A549 (cell line): ENCODE results near the gene PTGFRN. TPM values are rescaled to one million over a fixed set of nuclear protein-coding genes. Genes with fewer than 3 reads are reported as not detected.

ENCODE experiments used
- ATAC-seq, 2 experiments: fragments of 200-7000 bp in 1 of 2; fragments of >200 bp in 1 of 2; cut with Nextera tagmentation in 1 of 2; cut with Tn5 transposase in 1 of 2; 3 replicates each; pipeline versions ENCODE4 v1.8.0 to v1.9.1; 2018 to 2020; ENCODE audit warnings: mild to moderate bottlenecking in 1 of 2, moderate library complexity in 1 of 2
- CTCF ChIA-PET: fragments of 300-600 bp; sonication (Branson Sonifier 250); formaldehyde crosslinking; extraction: SDS; loops from one replicate; lab custom pipeline; 2021; ENCODE audit warnings: antibody characterized with exemption, inconsistent platforms; lab: Yijun Ruan, JAX
- POLR2A ChIA-PET: fragments of 350-600 bp; formaldehyde crosslinking; extraction: SDS; loops from one replicate; lab custom pipeline; 2021; ENCODE audit warnings: antibody characterized with exemption, inconsistent platforms; lab: Yijun Ruan, JAX
- DNase-seq, 2 experiments: peaks; one replicate each; pipeline versions ENCODE4 v3.0.0 to v3.0.0-alpha.2; 2011 to 2016; ENCODE audit warnings: low read depth in 1 of 2, low spot score in 1 of 2
- FAIRE-seq: peaks from 2 replicates; lab custom pipeline; 2011; peaks lifted over from hg19 to GRCh38; lab: Jason Lieb, UNC
- H3K27ac ChIP-seq, 2 experiments: fragments of >200 bp; sonication (Bioruptor Twin); formaldehyde crosslinking; 3 replicates each; pipeline ENCODE4 v1.5.1; 2016 to 2017
- H3K4me1 ChIP-seq: fragments of >200 bp; sonication (Bioruptor Twin); formaldehyde crosslinking; 3 replicates; pipeline ENCODE4 v1.6.1; 2016
- H3K4me2 ChIP-seq: fragments of >200 bp; sonication (Bioruptor Twin); formaldehyde crosslinking; 3 replicates; pipeline ENCODE4 v1.6.1; 2016
- H3K4me3 ChIP-seq: fragments of >200 bp; sonication (Bioruptor Twin); formaldehyde crosslinking; 3 replicates; pipeline ENCODE4 v1.5.1; 2016
- H3K9me3 ChIP-seq: fragments of >200 bp; sonication (Bioruptor Twin); formaldehyde crosslinking; 3 replicates; pipeline ENCODE4 v1.6.1; 2016
- ATOH8 ChIP-seq: fragments of 250-450 bp; sonication (Bioruptor Pico); IDR thresholded peaks from 2 replicates; pipeline ENCODE4 v1.5.0; 2020; ENCODE audit warnings: low read depth, mild to moderate bottlenecking, moderate library complexity
- CBX2 ChIP-seq: fragments of 200-600 bp; sonication (generic); IDR thresholded peaks from 2 replicates; pipeline ENCODE4 v1.6.1; 2016; ENCODE audit warnings: low read depth, mild to moderate bottlenecking, borderline replicate concordance
- CBX8 ChIP-seq: fragments of 200-600 bp; sonication (generic); IDR thresholded peaks from 2 replicates; pipeline ENCODE4 v1.6.1; 2016
- CEBPB ChIP-seq, 2 experiments: fragments of >200 bp in 1 of 2; sonication (Bioruptor Twin) in 1 of 2; formaldehyde crosslinking in 1 of 2; IDR thresholded peaks; 2 replicates each; pipeline ENCODE4 v1.6.1; 2012 to 2016
- EHMT2 ChIP-seq: fragments of 200-600 bp; sonication (generic); IDR thresholded peaks from 2 replicates; pipeline ENCODE4 v1.6.1; 2016; ENCODE audit warnings: antibody characterized with exemption, low read depth, mild to moderate bottlenecking, moderate library complexity
- FOSL2 ChIP-seq, 2 experiments: fragments of 450-650 bp in 1 of 2; fragments of >200 bp in 1 of 2; sonication (Bioruptor Twin) in 1 of 2; formaldehyde crosslinking; IDR thresholded peaks; 2 replicates each; pipeline versions ENCODE4 v1.5.0 to v1.6.1; 2016 to 2020; ENCODE audit warnings: mild to moderate bottlenecking in 1 of 2, moderate library complexity in 1 of 2
- FOXS1 ChIP-seq: fragments of 250-450 bp; sonication (Bioruptor Pico); IDR thresholded peaks from 2 replicates; pipeline ENCODE4 v1.5.0; 2020; ENCODE audit warnings: mild to moderate bottlenecking, moderate library complexity
- HOXA7 ChIP-seq: fragments of 250-450 bp; sonication (Bioruptor Pico); IDR thresholded peaks from 2 replicates; pipeline ENCODE4 v1.5.0; 2020; ENCODE audit warnings: mild to moderate bottlenecking, moderate library complexity
- HOXB13 ChIP-seq: fragments of 250-450 bp; sonication (Bioruptor Pico); IDR thresholded peaks from 2 replicates; pipeline ENCODE4 v1.5.0; 2020; ENCODE audit warnings: low read depth, mild to moderate bottlenecking, moderate library complexity
- JUN ChIP-seq, 2 experiments: fragments of >200 bp; sonication (Bioruptor Twin); formaldehyde crosslinking; IDR thresholded peaks; 2 replicates in 1 of 2; 3 replicates in 1 of 2; pipeline ENCODE4 v1.6.1; 2016 to 2017
- KDM1A ChIP-seq: fragments of 200-600 bp; sonication (generic); IDR thresholded peaks from 2 replicates; pipeline ENCODE4 v1.6.1; 2016; ENCODE audit warnings: low read depth, mild to moderate bottlenecking
- KDM5A ChIP-seq: fragments of 200-600 bp; sonication (generic); IDR thresholded peaks from 2 replicates; pipeline ENCODE4 v1.6.1; 2016; ENCODE audit warnings: antibody characterized with exemption, mild to moderate bottlenecking
- NR3C1 ChIP-seq: fragments of >200 bp; sonication (Bioruptor Twin); formaldehyde crosslinking; IDR thresholded peaks from 3 replicates; pipeline ENCODE4 v1.6.1; 2017
- PBX3 ChIP-seq: IDR thresholded peaks from 2 replicates; pipeline ENCODE4 v1.6.1; 2012
- POLR2A ChIP-seq: IDR thresholded peaks from 2 replicates; pipeline ENCODE4 v1.6.1; 2012; ENCODE audit warnings: mild to moderate bottlenecking, low read length
- RCOR1 ChIP-seq: fragments of 150-350 bp; IDR thresholded peaks from 2 replicates; pipeline ENCODE4 v1.6.1; 2014; ENCODE audit warnings: antibody characterized with exemption, low read length, low read depth
- REST ChIP-seq: fragments of 200-600 bp; sonication (generic); IDR thresholded peaks from 2 replicates; pipeline ENCODE4 v1.6.1; 2016; ENCODE audit warnings: antibody characterized with exemption, mild to moderate bottlenecking, moderate library complexity
- RNF2 ChIP-seq: fragments of 200-600 bp; sonication (generic); IDR thresholded peaks from 2 replicates; pipeline ENCODE4 v1.6.1; 2016; ENCODE audit warnings: low read depth, mild to moderate bottlenecking, antibody characterized with exemption, moderate library complexity, borderline replicate concordance
- TFCP2L1 ChIP-seq: fragments of 250-450 bp; sonication (Bioruptor Pico); IDR thresholded peaks from 2 replicates; pipeline ENCODE4 v1.5.0; 2021; ENCODE audit warnings: mild to moderate bottlenecking
- TP53 ChIP-seq: fragments of 250-450 bp; sonication (Bioruptor Pico); IDR thresholded peaks from 2 replicates; pipeline ENCODE4 v1.5.0; 2021; ENCODE audit warnings: mild to moderate bottlenecking, moderate library complexity
- USF2 ChIP-seq: fragments of 450-650 bp; IDR thresholded peaks from 2 replicates; pipeline ENCODE4 v1.6.1; 2014; ENCODE audit warnings: antibody characterized with exemption
- WGBS: methylation state at CpG from one replicate; pipeline ENCODE4 v1.1.6; 2017; ENCODE audit errors: missing lambda C conversion rate; 5-methylcytosine and 5-hydroxymethylcytosine counted together
- polyA plus RNA-seq, 4 experiments: library from polyadenylated mRNA; depleted of rRNA in 3 of 4; stranded (reverse); fragments of >200 nt; fragmentation: RNase III in 1 of 4; extraction: RNeasy Plus Mini Kit Qiagen cat#74134 plus additional on column Dnase treatment in 1 of 4; gene quantifications; 2 replicates in 3 of 4; 3 replicates in 1 of 4; pipeline ENCODE4 v1.2.3, GENCODE V29; 2011 to 2017

Gene PTGFRN
- polyA plus RNA-seq, 2 of the 4 experiments (the other 2 are of a cell fraction), result 17.4 to 39.0 TPM

GRCh38 chr1:117008656-117009055 lies 98.9 kb downstream of the PTGFRN start:
- DNase-seq, result no peak
- H3K4me1 ChIP-seq, result peaks cover 9% of the 10 kb centered on the region; the same call in 2 of the 3 replicates
- ChIA-PET POLR2A (no interaction called here), CTCF (interaction anchor here (1.5 kb wide), 1 partner anchor 12 kb away, joined by 4 read pairs; no protein-coding TSS in a partner anchor)
- no peak for FAIRE-seq
- WGBS, result 94% methylated on average over 2 of the region's 2 CpGs
- no peaks in the 10 kb centered on the region for H3K9me3 ChIP-seq
- H3K4me2 ChIP-seq, result no peak overlapping the region
- no peak for ATAC-seq
- H3K27ac ChIP-seq, result no peak overlapping the region
- TF ChIP-seq CBX8 (no peak), RNF2 (no peak), CBX2 (no peak), ATOH8 (CRISPR knock-in tag) (no peak)
- no peak overlapping the region for H3K4me3 ChIP-seq

- Histone ChIP-seq H3K4me2 (no peak overlapping the region), H3K4me3 (no peak overlapping the region), H3K9me3 (no peaks in the 10 kb centered on the region), H3K27ac (no peak overlapping the region), H3K4me1 (peaks cover 4% of the 10 kb centered on the region; the same call in 1 of the 3 replicates)
- no peak for TF ChIP-seq HOXB13 (CRISPR knock-in tag)
- no peak for TF ChIP-seq FOSL2 (IDR thresholded peaks at IDR 0.05)
- no peak for TF ChIP-seq FOSL2 (CRISPR knock-in tag; IDR thresholded peaks at IDR 0.05)
- TF ChIP-seq TFCP2L1 (CRISPR knock-in tag), result no peak
- TF ChIP-seq REST, result no peak
- no peak for TF ChIP-seq CEBPB (IDR thresholded peaks at IDR 0.05)
- no peak for TF ChIP-seq KDM1A
- TF ChIP-seq EHMT2, result no peak
- no peak for TF ChIP-seq FOXS1 (CRISPR knock-in tag)
- TF ChIP-seq PBX3, result no peak
- TF ChIP-seq USF2, result no peak
- no peak for TF ChIP-seq HOXA7
- TF ChIP-seq RNF2, result no peak
- TF ChIP-seq RCOR1, result no peak
- no peak for TF ChIP-seq TP53 (CRISPR knock-in tag)
- no peak for TF ChIP-seq JUN (IDR thresholded peaks at IDR 0.05)
- TF ChIP-seq POLR2A, result no peak
- TF ChIP-seq KDM5A, result no peak
- no peak for TF ChIP-seq NR3C1
- ATAC-seq (no peak), FAIRE-seq (no peak), DNase-seq (no peak)
- ChIA-PET CTCF (interaction anchor here (1.5 kb wide), 1 partner anchor 12 kb away, joined by 4 read pairs; no protein-coding TSS in a partner anchor), POLR2A (no interaction called here)
- 68% methylated on average over 3 of the region's 3 CpGs for WGBS
These were observed 99.4 kb downstream of the PTGFRN start for GRCh38 chr1:117009132-117009531.
